ENCODE measurements around the gene MTFR1L. TPM values are rescaled to one million over a fixed set of nuclear protein-coding genes. Genes with fewer than 3 reads are reported as not detected.

MTFR1L gene
- total and polyA plus RNA-seq, 9 of the 15 experiments (the other 6 are each of a cell fraction or from before 2014, with no cell fraction given): 41.4 to 98.5 (median 53.7) TPM

GRCh38 chr1:25858906-25859789 is 39.4 kb downstream of the MTFR1L start, which contains the start of gene AUNIP:
TSS of gene AUNIP (minus strand) at chr1:25859457. CDS start at chr1:25859357, 100 bp downstream.
- Histone ChIP-seq H3K27me3 (ENCODE audit: control insufficient read depth in 2 of 2, insufficient read depth in 2 of 2, low read length in 2 of 2) (no peaks in the 10 kb centered on the region), H3K36me3 (ENCODE audit: control insufficient read depth, insufficient read depth, low read length) (peaks cover 24% of the 10 kb centered on the region; the same call in 2 of the 3 replicates), H2AFZ (ENCODE audit: low read depth, low read length) (peak within 1 kb of the TSS; percentile 96), H3K4me1 (replicated peaks in 1 of 2; ENCODE audit: control insufficient read depth in 2 of 2, insufficient read depth in 2 of 2, low read length in 2 of 2) (peaks cover 49 to 60% of the 10 kb centered on the region in 2 experiments), H3K9me3 (replicated peaks; ENCODE audit: control insufficient read depth, insufficient read depth, low read depth, low read length) (no peaks in the 10 kb centered on the region), H3K9me1 (ENCODE audit: control insufficient read depth, insufficient read depth, low read length) (no peaks in the 10 kb centered on the region), H3K4me3 (peak within 1 kb of the TSS; percentile 87), H3K9ac (ENCODE audit: insufficient read depth in 1 of 2, low read depth in 2 of 2, low read length in 2 of 2) (peak within 1 kb of the TSS; percentile 95 to 99), H3K79me2 (ENCODE audit: control insufficient read depth, insufficient read depth, low read length) (peaks cover 67% of the 10 kb centered on the region), H3K4me2 (ENCODE audit: insufficient read depth, low read length) (peak within 1 kb of the TSS; percentile 93), H4K20me1 (replicated peaks; ENCODE audit: control insufficient read depth, insufficient read depth, low read length) (peaks cover 6% of the 10 kb centered on the region), H3K27ac (ENCODE audit: extremely low read depth, low read depth, low read length) (peak within 1 kb of the TSS; percentile 92)
- no TSS peak for BruUV-seq (replicated peaks)
- intact Hi-C loops (cut with micrococcal nuclease) (loop anchor here (1.0 kb wide), 1 partner anchor 139 kb away; the partner anchor contains the start of gene PAFAH2), in situ Hi-C loops (cut with MboI) (no loop called here)
- ATAC-seq (peak; percentile 88), FAIRE-seq (peak; percentile 65), DNase-seq (ENCODE audit: extremely low read depth in 1 of 4, low spot score in 3 of 4) (peak; percentile 97 to 100 (median 98))
- ChIA-PET CTCF (ENCODE audit: low intra/inter-chr PET ratio) (no interaction called here), POLR2A (interaction anchor here (0.6 to 5.9 kb wide), 9 partner anchors 9 to 283 kb away, joined by 3 to 49 read pairs (median 4); no protein-coding TSS in a partner anchor)
- WGBS (ENCODE audit: insufficient coverage, low coverage, missing lambda C conversion rate): under 1% methylated on average over 54 of the region's 77 CpGs
- TF ChIP-seq GABPA (tag; conservative IDR thresholded peaks at IDR 0.05; ENCODE audit: low read depth): no peak
- peak; percentile 72; the same call in 1 of the 2 replicates for TF ChIP-seq FOXP4 (CRISPR knock-in tag; IDR thresholded peaks at IDR 0.05; ENCODE audit: borderline replicate concordance)
- TF ChIP-seq ZNF436 (CRISPR knock-in tag; IDR thresholded peaks at IDR 0.05): no peak
- 0 out of 2 replicates have a peak, but pooled peaks have one; percentile 36 for TF ChIP-seq BHLHE40 (IDR thresholded peaks at IDR 0.05; ENCODE audit: low read length)
- peak; percentile 82 to 91 for TF ChIP-seq MAZ (CRISPR knock-in tag; conservative IDR thresholded peaks at IDR 0.05 in 1 of 2, IDR thresholded peaks at IDR 0.05 in 1 of 2)
- TF ChIP-seq TAF9B (IDR thresholded peaks at IDR 0.05; ENCODE audit: partially characterized antibody): peak; percentile 70
- no peak for TF ChIP-seq CBX2 (IDR thresholded peaks at IDR 0.05; ENCODE audit: insufficient read depth, low read length, poor library complexity, severe bottlenecking)
- TF ChIP-seq ZC3H4 (CRISPR knock-in tag; IDR thresholded peaks at IDR 0.05; ENCODE audit: borderline replicate concordance): peak; percentile 68; the same call in 1 of the 2 replicates
- peak; percentile 41; the same call in 1 of the 2 replicates for TF ChIP-seq CREB3L1 (IDR thresholded peaks at IDR 0.05; ENCODE audit: borderline replicate concordance, low read depth)
- TF ChIP-seq TOE1 (IDR thresholded peaks at IDR 0.05; ENCODE audit: borderline replicate concordance): peak; percentile 66
- TF ChIP-seq TOE1 (CRISPR knock-in tag; IDR thresholded peaks at IDR 0.05; ENCODE audit: borderline replicate concordance, low read depth): 0 out of 2 replicates have a peak, but pooled peaks have one; percentile 14
- 0 out of 2 replicates have a peak, but pooled peaks have one; percentile 78 for TF ChIP-seq RBM14 (IDR thresholded peaks at IDR 0.05; ENCODE audit: borderline replicate concordance, insufficient read depth, low read depth, low read length)
- TF ChIP-seq ZKSCAN1 (IDR thresholded peaks at IDR 0.05; ENCODE audit: low read depth, low read length): peak; percentile 70; the same call in 1 of the 2 replicates
- no peak for TF ChIP-seq IRF2 (CRISPR knock-in tag; IDR thresholded peaks at IDR 0.05)
